ENCODE data around the gene GPR156.

GPR156 gene

GRCh38 chr3:120140098-120140742, 144.8 kb downstream of the GPR156 start:
- intact Hi-C loops (cut with DNase I), result no loop called here
- DNase-seq, result peak in 1 of 10 donors; percentile 66

- no peak for DNase-seq
- intact Hi-C loops (cut with DNase I), result no loop called here
Measured at GRCh38 chr3:120139140-120139539, 145.9 kb downstream of the GPR156 start.

GRCh38 chr3:120137548-120137947, 147.5 kb downstream of the GPR156 start:
- intact Hi-C loops (cut with DNase I), result no loop called here
- DNase-seq, result no peak

- intact Hi-C loops (cut with DNase I), result no loop called here
- no peak for DNase-seq
Measured at GRCh38 chr3:120130656-120131055, 154.4 kb downstream of the GPR156 start.

- DNase-seq, result no peak
- intact Hi-C loops (cut with DNase I), result no loop called here
Measured at GRCh38 chr3:120129718-120130513, 155.1 kb downstream of the GPR156 start.

- intact Hi-C loops (cut with DNase I), result no loop called here
- no peak for DNase-seq
Measured at GRCh38 chr3:120129051-120129450, 156.0 kb downstream of the GPR156 start.

GRCh38 chr3:120125992-120126391, 159.0 kb downstream of the GPR156 start:
- DNase-seq, result no peak
- intact Hi-C loops (cut with DNase I), result no loop called here

- no peak for DNase-seq
- intact Hi-C loops (cut with DNase I), result no loop called here
Measured at GRCh38 chr3:120119846-120120510, 165.0 kb downstream of the GPR156 start.
